Measurements from ENCODE around the gene RPUSD3.

RPUSD3 gene

DNA sequence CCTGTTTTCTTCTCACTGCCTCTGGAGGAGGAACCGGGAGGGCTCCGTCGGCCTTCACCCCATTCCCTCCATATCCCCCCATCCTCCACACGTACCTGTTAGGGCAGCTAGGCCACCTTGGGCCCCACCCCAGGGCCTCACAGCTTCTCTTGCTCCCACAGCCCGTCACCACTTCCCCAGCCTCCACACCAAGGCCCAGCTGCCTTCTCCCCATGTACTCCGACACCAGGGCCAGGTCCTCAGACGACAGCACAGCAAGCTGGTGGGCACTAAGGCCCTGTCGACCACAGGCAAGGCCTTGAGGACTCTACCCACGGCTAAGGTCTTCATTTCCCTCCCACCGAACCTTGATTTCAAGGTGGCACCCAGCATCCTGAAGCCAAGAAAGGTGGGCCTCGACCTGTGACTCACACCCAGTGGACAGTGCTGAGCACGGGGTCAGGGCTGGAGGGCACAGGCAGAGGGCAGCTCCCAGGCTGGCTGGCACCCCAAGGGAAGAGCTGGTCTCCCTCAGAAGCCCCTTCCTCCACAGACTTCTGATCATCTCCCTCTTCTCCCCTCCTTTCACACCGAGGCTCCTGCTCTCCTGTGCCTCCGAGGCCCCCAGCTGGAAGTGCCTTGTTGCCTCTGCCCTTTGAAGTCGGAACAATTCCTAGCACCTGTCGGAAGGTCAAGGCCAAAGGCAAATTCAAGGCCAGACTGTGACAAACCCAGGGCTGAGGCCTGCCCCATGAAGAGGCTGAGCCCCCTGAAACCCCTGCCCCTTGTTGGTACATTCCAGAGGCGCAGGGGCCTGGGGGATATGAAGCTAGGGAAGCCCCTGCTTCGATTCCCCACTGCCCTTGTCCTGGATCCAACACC lies 9.1 kb downstream of the RPUSD3 start:
- no peaks in the 10 kb centered on the region for H3K36me3 ChIP-seq (replicated peaks; ENCODE audit: insufficient read depth, low read length)
- no peaks in the 10 kb centered on the region for H3K9me2 ChIP-seq (replicated peaks; ENCODE audit: insufficient read depth, low read length)
- no peaks in the 10 kb centered on the region for H3F3A ChIP-seq (ENCODE audit: insufficient read depth, low read length)
- H2AFZ ChIP-seq (ENCODE audit: low read length) = no peak overlapping the region
- no peak overlapping the region for H3K9ac ChIP-seq (ENCODE audit: low read length)
- no peaks in the 10 kb centered on the region for H3K4me1 ChIP-seq (ENCODE audit: low read length)
- H3K9me3 ChIP-seq (replicated peaks; ENCODE audit: insufficient read depth, low read length) = no peaks in the 10 kb centered on the region
- no peak overlapping the region for H3K27ac ChIP-seq (ENCODE audit: low read length)
- no peaks in the 10 kb centered on the region for H3K27me3 ChIP-seq (replicated peaks; ENCODE audit: insufficient read depth, low read length)
- no peak for DNase-seq
- TF ChIP-seq EZH2phosphoT487 (IDR thresholded peaks at IDR 0.05; ENCODE audit: low read length) = no peak
- TF ChIP-seq, protein P1, sequence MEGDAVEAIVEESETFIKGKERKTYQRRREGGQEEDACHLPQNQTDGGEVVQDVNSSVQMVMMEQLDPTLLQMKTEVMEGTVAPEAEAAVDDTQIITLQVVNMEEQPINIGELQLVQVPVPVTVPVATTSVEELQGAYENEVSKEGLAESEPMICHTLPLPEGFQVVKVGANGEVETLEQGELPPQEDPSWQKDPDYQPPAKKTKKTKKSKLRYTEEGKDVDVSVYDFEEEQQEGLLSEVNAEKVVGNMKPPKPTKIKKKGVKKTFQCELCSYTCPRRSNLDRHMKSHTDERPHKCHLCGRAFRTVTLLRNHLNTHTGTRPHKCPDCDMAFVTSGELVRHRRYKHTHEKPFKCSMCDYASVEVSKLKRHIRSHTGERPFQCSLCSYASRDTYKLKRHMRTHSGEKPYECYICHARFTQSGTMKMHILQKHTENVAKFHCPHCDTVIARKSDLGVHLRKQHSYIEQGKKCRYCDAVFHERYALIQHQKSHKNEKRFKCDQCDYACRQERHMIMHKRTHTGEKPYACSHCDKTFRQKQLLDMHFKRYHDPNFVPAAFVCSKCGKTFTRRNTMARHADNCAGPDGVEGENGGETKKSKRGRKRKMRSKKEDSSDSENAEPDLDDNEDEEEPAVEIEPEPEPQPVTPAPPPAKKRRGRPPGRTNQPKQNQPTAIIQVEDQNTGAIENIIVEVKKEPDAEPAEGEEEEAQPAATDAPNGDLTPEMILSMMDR (IDR thresholded peaks at IDR 0.05; ENCODE audit: low read length) = no peak
- no peak for TF ChIP-seq EZH2 (optimal IDR thresholded peaks at IDR 0.05; ENCODE audit: low read depth, low read length)
- no peak overlapping the region for H3K4me3 ChIP-seq (ENCODE audit: low read length)
- H3K79me2 ChIP-seq (ENCODE audit: low read length) = no peaks in the 10 kb centered on the region
- no peak overlapping the region for H3K4me2 ChIP-seq (ENCODE audit: low read depth, low read length)
- no peaks in the 10 kb centered on the region for H4K20me1 ChIP-seq (ENCODE audit: insufficient read depth, low read length)

DNA sequence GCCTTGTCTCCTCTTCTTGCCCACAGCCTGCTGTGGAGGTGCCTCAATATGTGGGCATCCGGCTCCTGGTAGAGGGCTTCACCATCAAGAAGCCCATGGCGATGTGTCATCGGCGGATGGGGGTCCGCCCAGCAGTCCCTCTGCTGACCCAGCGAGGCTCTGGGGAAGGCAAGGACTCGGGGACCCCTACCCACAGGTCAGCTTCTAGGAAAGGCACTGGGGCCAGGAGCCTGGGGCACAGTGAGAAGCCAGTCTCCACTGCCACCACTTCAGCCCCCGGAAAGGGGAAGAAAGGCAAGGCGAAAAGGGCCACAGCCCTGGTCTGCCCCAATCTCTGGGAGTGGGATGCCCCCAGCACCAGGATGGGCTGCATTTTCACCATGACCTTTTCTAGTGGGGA lies 10.7 kb downstream of the RPUSD3 start:
- no peak for DNase-seq
- Histone ChIP-seq H3K4me2 (ENCODE audit: low read depth, low read length) (no peak overlapping the region), H3K79me2 (ENCODE audit: low read length) (no peaks in the 10 kb centered on the region), H3F3A (ENCODE audit: insufficient read depth, low read length) (no peaks in the 10 kb centered on the region), H4K20me1 (ENCODE audit: insufficient read depth, low read length) (no peaks in the 10 kb centered on the region), H3K4me3 (ENCODE audit: low read length) (no peak overlapping the region), H2AFZ (ENCODE audit: low read length) (no peak overlapping the region), H3K27me3 (replicated peaks; ENCODE audit: insufficient read depth, low read length) (no peaks in the 10 kb centered on the region), H3K27ac (ENCODE audit: low read length) (no peak overlapping the region), H3K36me3 (replicated peaks; ENCODE audit: insufficient read depth, low read length) (no peaks in the 10 kb centered on the region), H3K4me1 (ENCODE audit: low read length) (no peaks in the 10 kb centered on the region), H3K9me3 (replicated peaks; ENCODE audit: insufficient read depth, low read length) (no peaks in the 10 kb centered on the region), H3K9ac (ENCODE audit: low read length) (no peak overlapping the region), H3K9me2 (replicated peaks; ENCODE audit: insufficient read depth, low read length) (no peaks in the 10 kb centered on the region)
- TF ChIP-seq EZH2phosphoT487 (IDR thresholded peaks at IDR 0.05; ENCODE audit: low read length) (no peak), EZH2 (optimal IDR thresholded peaks at IDR 0.05; ENCODE audit: low read depth, low read length) (no peak)
- TF ChIP-seq, protein P1 (IDR thresholded peaks at IDR 0.05; ENCODE audit: low read length) = no peak

DNA sequence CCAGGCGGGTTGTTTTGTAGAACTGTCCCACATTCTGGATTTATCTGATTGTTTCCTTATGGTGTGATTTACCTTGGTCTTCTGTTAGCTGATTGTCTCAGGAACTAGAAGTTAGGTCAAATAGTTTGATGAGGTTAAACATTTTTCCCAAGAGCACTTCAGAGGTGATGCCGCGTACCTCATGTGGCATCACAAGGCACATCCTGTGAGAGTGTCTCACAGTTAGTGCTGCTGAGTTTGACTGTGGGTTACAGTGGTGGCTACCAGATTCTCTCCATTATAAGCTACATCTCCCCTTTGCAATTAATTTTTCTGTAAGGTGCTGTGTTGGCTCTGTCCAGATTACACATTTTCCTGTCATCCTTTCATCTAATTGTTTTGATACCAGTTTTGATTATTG lies 12.6 kb downstream of the RPUSD3 start:
- H3K9ac ChIP-seq (ENCODE audit: low read length) = no peak overlapping the region
- no peaks in the 10 kb centered on the region for H3K4me1 ChIP-seq (ENCODE audit: low read length)
- H2AFZ ChIP-seq (ENCODE audit: low read length) = no peak overlapping the region
- DNase-seq = no peak
- no peaks in the 10 kb centered on the region for H4K20me1 ChIP-seq (ENCODE audit: insufficient read depth, low read length)
- H3K27ac ChIP-seq (ENCODE audit: low read length) = no peak overlapping the region
- H3K79me2 ChIP-seq (ENCODE audit: low read length) = no peaks in the 10 kb centered on the region
- no peaks in the 10 kb centered on the region for H3K27me3 ChIP-seq (replicated peaks; ENCODE audit: insufficient read depth, low read length)
- no peak overlapping the region for H3K4me3 ChIP-seq (ENCODE audit: low read length)
- no peaks in the 10 kb centered on the region for H3F3A ChIP-seq (ENCODE audit: insufficient read depth, low read length)
- no peaks in the 10 kb centered on the region for H3K36me3 ChIP-seq (replicated peaks; ENCODE audit: insufficient read depth, low read length)
- H3K9me2 ChIP-seq (replicated peaks; ENCODE audit: insufficient read depth, low read length) = no peaks in the 10 kb centered on the region
- no peak overlapping the region for H3K4me2 ChIP-seq (ENCODE audit: low read depth, low read length)
- no peak for TF ChIP-seq EZH2phosphoT487 (IDR thresholded peaks at IDR 0.05; ENCODE audit: low read length)
- H3K9me3 ChIP-seq (replicated peaks; ENCODE audit: insufficient read depth, low read length) = no peaks in the 10 kb centered on the region

All from MM.1S (cell line).